Subcutaneous abdominal adipose tissue (tissue), 5 donors: Measurements from ENCODE around the gene CDKN2AIP.

ENCODE experiments used
- H3K27ac ChIP-seq: one replicate; pipeline ENCODE4 v1.7.0; 2013; ENCODE audit warnings: low read depth, mild to moderate bottlenecking, inconsistent platforms, low read length, moderate library complexity
- H3K27me3 ChIP-seq, 5 donors: one replicate each; pipeline ENCODE4 v1.7.0; 2013; ENCODE audit warnings: low read length in 5 of 5, inconsistent platforms in 1 of 5; ENCODE audit not compliant: control insufficient read depth in 5 of 5, insufficient read depth in 4 of 5
- H3K36me3 ChIP-seq, 5 donors: one replicate each; pipeline ENCODE4 v1.7.0; 2013; ENCODE audit warnings: low read length in 5 of 5; ENCODE audit not compliant: control insufficient read depth in 5 of 5, insufficient read depth in 5 of 5
- H3K4me1 ChIP-seq, 5 donors: one replicate each; pipeline ENCODE4 v1.7.0; 2013; ENCODE audit warnings: low read length in 5 of 5, mild to moderate bottlenecking in 3 of 5, moderate library complexity in 1 of 5; ENCODE audit not compliant: control insufficient read depth in 5 of 5, insufficient read depth in 5 of 5
- H3K4me3 ChIP-seq, 5 donors: one replicate each; pipeline ENCODE4 v1.7.0; 2013; ENCODE audit warnings: low read length in 5 of 5, low read depth in 1 of 5
- H3K9ac ChIP-seq, 5 donors: one replicate each; pipeline ENCODE4 v1.7.0; 2013; ENCODE audit warnings: low read length in 5 of 5, mild to moderate bottlenecking in 4 of 5, moderate library complexity in 3 of 5
- H3K9me3 ChIP-seq, 5 donors: one replicate each; pipeline ENCODE4 v1.7.0; 2013; ENCODE audit warnings: low read length in 5 of 5; ENCODE audit not compliant: control insufficient read depth in 5 of 5
- donor health status: healthy.
- donor health status: healthy.
- donor health status: healthy.
- donor health status: healthy.
- donor health status: healthy.

Gene CDKN2AIP

GRCh38 chr4:183412821-183413220 lies 31.6 kb upstream of the CDKN2AIP start:
- Histone ChIP-seq H3K4me3 (no peak overlapping the region), H3K9ac (no peak overlapping the region), H3K27ac (no peak overlapping the region), H3K4me1 (no peaks in the 10 kb centered on the region), H3K36me3 (no peaks in the 10 kb centered on the region), H3K9me3 (no peaks in the 10 kb centered on the region), H3K27me3 (no peaks in the 10 kb centered on the region)

GRCh38 chr4:183413234-183414200 lies 30.9 kb upstream of the CDKN2AIP start:
- Histone ChIP-seq H3K9me3 (no peaks in the 10 kb centered on the region), H3K27me3 (no peaks in the 10 kb centered on the region), H3K36me3 (no peaks in the 10 kb centered on the region), H3K4me3 (no peak overlapping the region), H3K27ac (no peak overlapping the region), H3K4me1 (no peaks in the 10 kb centered on the region), H3K9ac (no peak overlapping the region)

GRCh38 chr4:183416879-183417755 lies 27.3 kb upstream of the CDKN2AIP start:
- Histone ChIP-seq H3K36me3 (no peaks in the 10 kb centered on the region), H3K4me3 (no peak overlapping the region), H3K27ac (no peak overlapping the region), H3K27me3 (no peaks in the 10 kb centered on the region), H3K9ac (no peak overlapping the region), H3K4me1 (no peaks in the 10 kb centered on the region), H3K9me3 (no peaks in the 10 kb centered on the region)

- Histone ChIP-seq H3K4me3 (no peak overlapping the region), H3K27me3 (no peaks in the 10 kb centered on the region), H3K4me1 (no peaks in the 10 kb centered on the region), H3K9me3 (no peaks in the 10 kb centered on the region), H3K9ac (no peak overlapping the region), H3K36me3 (no peaks in the 10 kb centered on the region), H3K27ac (no peak overlapping the region)
Measured at GRCh38 chr4:183422962-183423631, 21.3 kb upstream of the CDKN2AIP start.

GRCh38 chr4:183424109-183424744 lies 20.2 kb upstream of the CDKN2AIP start:
- Histone ChIP-seq H3K9me3 (no peaks in the 10 kb centered on the region), H3K4me1 (no peaks in the 10 kb centered on the region), H3K27ac (no peak overlapping the region), H3K27me3 (no peaks in the 10 kb centered on the region), H3K9ac (no peak overlapping the region), H3K36me3 (no peaks in the 10 kb centered on the region), H3K4me3 (no peak overlapping the region)

GRCh38 chr4:183426507-183426906 lies 17.9 kb upstream of the CDKN2AIP start:
- Histone ChIP-seq H3K27ac (no peak overlapping the region), H3K36me3 (no peaks in the 10 kb centered on the region), H3K4me1 (peaks cover 0 to 9% (median 0%) of the 10 kb centered on the region in 5 donors), H3K9me3 (no peaks in the 10 kb centered on the region), H3K9ac (no peak overlapping the region), H3K4me3 (no peak overlapping the region), H3K27me3 (no peaks in the 10 kb centered on the region)

GRCh38 chr4:183429489-183429888 lies 14.9 kb upstream of the CDKN2AIP start:
- H3K36me3 ChIP-seq, result no peaks in the 10 kb centered on the region
- no peak overlapping the region for H3K4me3 ChIP-seq
- peaks cover 0 to 9% (median 0%) of the 10 kb centered on the region in 5 donors for H3K4me1 ChIP-seq
- no peak overlapping the region for H3K27ac ChIP-seq
- no peak overlapping the region for H3K9ac ChIP-seq
- H3K9me3 ChIP-seq, result no peaks in the 10 kb centered on the region
- peaks cover 0 to 3% (median 0%) of the 10 kb centered on the region in 5 donors for H3K27me3 ChIP-seq

GRCh38 chr4:183430317-183430993 lies 14.0 kb upstream of the CDKN2AIP start:
- H3K27ac ChIP-seq, result no peak overlapping the region
- no peaks in the 10 kb centered on the region for H3K36me3 ChIP-seq
- no peaks in the 10 kb centered on the region for H3K9me3 ChIP-seq
- no peak overlapping the region for H3K4me3 ChIP-seq
- H3K4me1 ChIP-seq, result peaks cover 0 to 9% (median 0%) of the 10 kb centered on the region in 5 donors
- H3K27me3 ChIP-seq, result peaks cover 0 to 3% (median 0%) of the 10 kb centered on the region in 5 donors
- no peak overlapping the region for H3K9ac ChIP-seq

GRCh38 chr4:183430994-183431347 lies 13.5 kb upstream of the CDKN2AIP start:
- Histone ChIP-seq H3K4me3 (no peak overlapping the region), H3K27me3 (peaks cover 0 to 3% (median 0%) of the 10 kb centered on the region in 5 donors), H3K9ac (no peak overlapping the region), H3K27ac (no peak overlapping the region), H3K4me1 (peaks cover 0 to 9% (median 0%) of the 10 kb centered on the region in 5 donors), H3K36me3 (no peaks in the 10 kb centered on the region), H3K9me3 (no peaks in the 10 kb centered on the region)
